WTC11 (cell line): Measurements from ENCODE around the gene LNX2. TPM values are rescaled to one million over a fixed set of nuclear protein-coding genes. Genes with fewer than 3 reads are reported as not detected.

Experiments used
- ATAC-seq: fragments of 200-7000 bp; cut with Tn5 transposase; 2 replicates; pipeline ENCODE4 v1.10.0; 2021; ENCODE audit warnings: mild to moderate bottlenecking, moderate library complexity
- CTCF ChIA-PET: fragments of 300-600 bp; sonication (Branson Sonifier 250); formaldehyde crosslinking; loops from one replicate; lab custom pipeline; 2021; ENCODE audit warnings: antibody characterized with exemption; lab: Charles Lee
- POLR2A ChIA-PET: fragments of 350-600 bp; sonication (Branson Sonifier 250); formaldehyde crosslinking; loops from one replicate; lab custom pipeline; 2021; ENCODE audit warnings: antibody characterized with exemption; lab: Charles Lee
- DNase-seq: peaks from one replicate; pipeline ENCODE4 v3.0.0; 2021; ENCODE audit warnings: low spot score
- H3K27ac Mint-ChIP-seq: 2 replicates; pipeline ENCODE4 v1.8.0; 2021; ENCODE audit warnings: mixed read lengths
- H3K27me3 Mint-ChIP-seq: 2 replicates; pipeline ENCODE4 v1.8.0; 2021; ENCODE audit warnings: low read depth, mild to moderate bottlenecking, moderate library complexity, mixed read lengths
- H3K36me3 Mint-ChIP-seq: 2 replicates; pipeline ENCODE4 v1.8.0; 2021; ENCODE audit warnings: mixed read lengths
- H3K4me1 Mint-ChIP-seq: 2 replicates; pipeline ENCODE4 v1.8.0; 2022; ENCODE audit warnings: mixed read lengths
- H3K4me3 Mint-ChIP-seq: 2 replicates; pipeline ENCODE4 v1.8.0; 2021; ENCODE audit warnings: mild to moderate bottlenecking, moderate library complexity, mixed read lengths
- H3K9me3 Mint-ChIP-seq: 2 replicates; pipeline ENCODE4 v1.8.0; 2021; ENCODE audit warnings: mixed read lengths
- CDX4 ChIP-seq: fragments of 250-450 bp; sonication (Bioruptor Pico); IDR thresholded peaks from 2 replicates; pipeline ENCODE4 v1.9.0; 2021; ENCODE audit warnings: moderate library complexity, mild to moderate bottlenecking, inconsistent platforms, borderline replicate concordance
- CREB1 ChIP-seq: sonication (generic); formaldehyde crosslinking; IDR thresholded peaks from 2 replicates; pipeline ENCODE4 v1.8.0; 2023; ENCODE audit warnings: mild to moderate bottlenecking, missing genetic modification reagents
- CREM ChIP-seq: sonication (generic); formaldehyde crosslinking; IDR thresholded peaks from 2 replicates; pipeline ENCODE4 v1.8.1; 2022; ENCODE audit warnings: mild to moderate bottlenecking, missing genetic modification reagents, moderate library complexity
- CTCF ChIP-seq: fragments of 200-600 bp; IDR thresholded peaks from 2 replicates; pipeline ENCODE4 v1.8.0; 2022; ENCODE audit warnings: antibody characterized with exemption
- E2F4 ChIP-seq: sonication (generic); formaldehyde crosslinking; IDR thresholded peaks from 2 replicates; pipeline ENCODE4 v1.8.1; 2022; ENCODE audit warnings: low read depth, mild to moderate bottlenecking, moderate library complexity, missing genetic modification reagents, borderline replicate concordance
- FOXJ3 ChIP-seq: sonication (generic); formaldehyde crosslinking; IDR thresholded peaks from 2 replicates; pipeline ENCODE4 v1.9.0; 2021; ENCODE audit warnings: missing genetic modification reagents, mild to moderate bottlenecking, borderline replicate concordance
- FOXK1 ChIP-seq: sonication (generic); formaldehyde crosslinking; IDR thresholded peaks from 2 replicates; pipeline ENCODE4 v1.8.0; 2022; ENCODE audit warnings: mild to moderate bottlenecking, moderate library complexity, missing genetic modification reagents
- HMGA2 ChIP-seq: fragments of 250-450 bp; sonication (Bioruptor Pico); IDR thresholded peaks from 2 replicates; pipeline ENCODE4 v1.4.0; 2021; ENCODE audit warnings: mild to moderate bottlenecking, moderate library complexity
- MXD4 ChIP-seq: fragments of 250-450 bp; sonication (Bioruptor Pico); IDR thresholded peaks from 2 replicates; pipeline ENCODE4 v1.8.0; 2021; ENCODE audit warnings: mild to moderate bottlenecking, moderate library complexity, borderline replicate concordance
- PRRX2 ChIP-seq: fragments of 250-450 bp; sonication (Bioruptor Pico); IDR thresholded peaks from 2 replicates; pipeline ENCODE4 v1.8.0; 2021; ENCODE audit warnings: mild to moderate bottlenecking
- SMAD3 ChIP-seq: sonication (generic); formaldehyde crosslinking; IDR thresholded peaks from 2 replicates; pipeline ENCODE4 v1.8.0; 2022; ENCODE audit warnings: missing genetic modification reagents, mild to moderate bottlenecking, borderline replicate concordance
- SP1 ChIP-seq: sonication (generic); formaldehyde crosslinking; conservative IDR thresholded peaks from 2 replicates; pipeline ENCODE4 v1.8.1; 2022; ENCODE audit warnings: missing genetic modification reagents
- STAT6 ChIP-seq: sonication (generic); formaldehyde crosslinking; conservative IDR thresholded peaks from 2 replicates; pipeline ENCODE4 v1.8.1; 2023; ENCODE audit warnings: mild to moderate bottlenecking, low read depth, missing genetic modification reagents, moderate library complexity
- TCF7 ChIP-seq: sonication (generic); formaldehyde crosslinking; IDR thresholded peaks from 2 replicates; pipeline ENCODE4 v1.8.0; 2022; ENCODE audit warnings: mild to moderate bottlenecking, low read depth, missing genetic modification reagents, moderate library complexity
- TEAD4 ChIP-seq: sonication (generic); formaldehyde crosslinking; IDR thresholded peaks from 2 replicates; pipeline ENCODE4 v1.8.0; 2022; ENCODE audit warnings: mild to moderate bottlenecking, missing genetic modification reagents
- ZNF138 ChIP-seq: sonication (generic); formaldehyde crosslinking; conservative IDR thresholded peaks from 2 replicates; pipeline ENCODE4 v1.8.1; 2022; ENCODE audit warnings: mild to moderate bottlenecking, moderate library complexity, missing genetic modification reagents
- ZNF219 ChIP-seq: sonication (generic); formaldehyde crosslinking; IDR thresholded peaks from 2 replicates; pipeline ENCODE4 v1.8.0; 2023; ENCODE audit warnings: missing genetic modification reagents, mild to moderate bottlenecking, borderline replicate concordance
- ZNF396 ChIP-seq: fragments of 250-450 bp; sonication (Bioruptor Pico); IDR thresholded peaks from 2 replicates; pipeline ENCODE4 v1.8.0; 2021; ENCODE audit warnings: mild to moderate bottlenecking, moderate library complexity, borderline replicate concordance
- ZNF423 ChIP-seq: fragments of 250-450 bp; sonication (Bioruptor Pico); IDR thresholded peaks from 2 replicates; pipeline ENCODE4 v2.1.2; 2022; ENCODE audit warnings: mild to moderate bottlenecking, moderate library complexity
- total RNA-seq: library from RNA; stranded (reverse); gene quantifications from 3 replicates; pipeline ENCODE4 v1.2.3, GENCODE V29; 2021
- TF ChIP-seq, protein P1 (sequence below): sonication (generic); formaldehyde crosslinking; IDR thresholded peaks from 2 replicates; pipeline ENCODE4 v1.8.1; 2023; ENCODE audit warnings: mild to moderate bottlenecking, missing genetic modification reagents, moderate library complexity
- TF ChIP-seq, protein P2 (sequence below): fragments of 250-450 bp; sonication (Bioruptor Pico); conservative IDR thresholded peaks from 2 replicates; pipeline ENCODE4 v1.9.0; 2021; ENCODE audit warnings: mild to moderate bottlenecking
- TF ChIP-seq, protein P3 (sequence below): sonication (generic); formaldehyde crosslinking; IDR thresholded peaks from 2 replicates; pipeline ENCODE4 v1.8.1; 2023; ENCODE audit warnings: mild to moderate bottlenecking, missing genetic modification reagents

Gene LNX2
- total RNA-seq, 1 experiment from 2014 or later: 10.1 TPM

- no peak for TF ChIP-seq ZNF138
- TF ChIP-seq PRRX2 (CRISPR knock-in tag): no peak
- TF ChIP-seq ZNF423 (CRISPR knock-in tag): no peak
- TF ChIP-seq FOXK1 (CRISPR knock-in tag): no peak
- no peak for TF ChIP-seq STAT6 (CRISPR knock-in tag)
- no peak for TF ChIP-seq ZNF219 (CRISPR knock-in tag)
- TF ChIP-seq TEAD4: no peak
- TF ChIP-seq FOXJ3 (CRISPR knock-in tag): no peak
- TF ChIP-seq, protein P1, sequence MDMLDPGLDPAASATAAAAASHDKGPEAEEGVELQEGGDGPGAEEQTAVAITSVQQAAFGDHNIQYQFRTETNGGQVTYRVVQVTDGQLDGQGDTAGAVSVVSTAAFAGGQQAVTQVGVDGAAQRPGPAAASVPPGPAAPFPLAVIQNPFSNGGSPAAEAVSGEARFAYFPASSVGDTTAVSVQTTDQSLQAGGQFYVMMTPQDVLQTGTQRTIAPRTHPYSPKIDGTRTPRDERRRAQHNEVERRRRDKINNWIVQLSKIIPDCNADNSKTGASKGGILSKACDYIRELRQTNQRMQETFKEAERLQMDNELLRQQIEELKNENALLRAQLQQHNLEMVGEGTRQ (CRISPR knock-in tag): no peak
- TF ChIP-seq MXD4 (CRISPR knock-in tag): no peak
- no peak for TF ChIP-seq HMGA2 (CRISPR knock-in tag)
- TF ChIP-seq CREB1 (CRISPR knock-in tag): no peak
- TF ChIP-seq TCF7: no peak
- no peak for TF ChIP-seq E2F4 (CRISPR knock-in tag)
- peak; percentile 80; the same call in 1 of the 2 replicates for TF ChIP-seq SP1
- no peak for TF ChIP-seq ZNF396 (CRISPR knock-in tag)
Observed at GRCh38 chr13:27620377-27621115, at the start of gene LNX2 (continued).

- Mint-ChIP-seq H3K4me3 (no peak overlapping the region), H3K36me3 (peaks cover 7% of the 10 kb centered on the region; the same call in 1 of the 2 replicates), H3K4me1 (peaks cover 12% of the 10 kb centered on the region), H3K27ac (no peak overlapping the region), H3K9me3 (0 out of 2 replicates have a peak, but pooled peaks cover 6% of the 10 kb centered on the region), H3K27me3 (no peaks in the 10 kb centered on the region)
- DNase-seq (no peak), ATAC-seq (no peak)
- ChIA-PET CTCF (interaction anchor here (1.1 kb wide), 1 partner anchor 30 kb away, joined by 3 read pairs; no protein-coding TSS in a partner anchor), POLR2A (interaction anchor here (1.1 kb wide), 1 partner anchor 115 kb away, joined by 6 read pairs; no protein-coding TSS in a partner anchor)
- no peak for TF ChIP-seq CREM (CRISPR knock-in tag)
- no peak for TF ChIP-seq CTCF
- TF ChIP-seq, protein P2, sequence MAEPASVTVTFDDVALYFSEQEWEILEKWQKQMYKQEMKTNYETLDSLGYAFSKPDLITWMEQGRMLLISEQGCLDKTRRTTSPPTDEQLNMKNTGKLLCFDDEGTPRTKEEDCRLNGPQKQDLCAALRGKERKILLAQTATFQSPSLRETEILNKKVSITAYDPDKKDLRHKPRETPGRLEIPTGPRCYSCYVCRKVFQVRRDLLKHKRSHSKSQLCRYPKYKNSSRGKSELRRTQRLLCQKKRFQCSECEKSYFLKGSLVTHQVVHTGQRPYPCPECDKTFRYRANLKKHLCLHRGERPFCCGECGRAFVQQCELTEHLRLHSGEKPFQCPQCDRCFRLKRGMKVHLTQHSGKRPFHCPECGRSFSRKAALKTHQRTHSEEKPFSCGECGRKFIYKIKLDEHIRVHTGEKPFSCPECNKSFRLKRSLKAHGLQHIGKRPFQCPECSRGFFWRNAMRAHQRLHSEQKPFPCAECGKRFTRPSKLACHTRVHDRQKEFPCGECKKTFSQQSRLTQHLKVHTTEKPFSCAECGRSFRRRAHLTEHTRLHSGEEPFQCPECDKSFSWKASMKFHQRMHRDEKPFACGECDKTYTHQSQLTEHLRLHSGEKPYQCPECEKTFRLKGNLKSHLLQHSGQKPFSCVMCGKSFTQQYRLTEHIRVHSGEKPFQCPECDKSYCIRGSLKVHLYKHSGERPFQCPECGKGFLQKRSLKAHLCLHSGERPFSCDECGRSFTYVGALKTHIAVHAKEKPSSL (CRISPR knock-in tag): no peak
- TF ChIP-seq, protein P3, sequence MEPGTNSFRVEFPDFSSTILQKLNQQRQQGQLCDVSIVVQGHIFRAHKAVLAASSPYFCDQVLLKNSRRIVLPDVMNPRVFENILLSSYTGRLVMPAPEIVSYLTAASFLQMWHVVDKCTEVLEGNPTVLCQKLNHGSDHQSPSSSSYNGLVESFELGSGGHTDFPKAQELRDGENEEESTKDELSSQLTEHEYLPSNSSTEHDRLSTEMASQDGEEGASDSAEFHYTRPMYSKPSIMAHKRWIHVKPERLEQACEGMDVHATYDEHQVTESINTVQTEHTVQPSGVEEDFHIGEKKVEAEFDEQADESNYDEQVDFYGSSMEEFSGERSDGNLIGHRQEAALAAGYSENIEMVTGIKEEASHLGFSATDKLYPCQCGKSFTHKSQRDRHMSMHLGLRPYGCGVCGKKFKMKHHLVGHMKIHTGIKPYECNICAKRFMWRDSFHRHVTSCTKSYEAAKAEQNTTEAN: no peak
- TF ChIP-seq CDX4: no peak
- no peak for TF ChIP-seq SMAD3
Observed at GRCh38 chr13:27667946-27668345, 47.6 kb upstream of the LNX2 start.
